BJ (cell line): ENCODE measurements around the gene CD84. TPM values are rescaled to one million over a fixed set of nuclear protein-coding genes. Genes with fewer than 3 reads are reported as not detected.

Experiments
- CTCF ChIA-PET: fragments of 350-600 bp; formaldehyde crosslinking; extraction: SDS; loops from one replicate; lab custom pipeline; 2021; ENCODE audit warnings: antibody characterized with exemption, inconsistent platforms; lab: Yijun Ruan, JAX
- POLR2A ChIA-PET: fragments of 300-600 bp; sonication (Branson Sonifier 250); formaldehyde crosslinking; extraction: SDS; loops from one replicate; lab custom pipeline; 2021; ENCODE audit warnings: antibody characterized with exemption; lab: Charles Lee
- DNase-seq: peaks from one replicate; pipeline ENCODE4 v3.0.0-alpha.2; 2011; ENCODE audit warnings: low read depth
- H3K27me3 ChIP-seq: 2 replicates; pipeline ENCODE4 v1.6.0; 2011; ENCODE audit warnings: low read length; ENCODE audit not compliant: control insufficient read depth, insufficient read depth
- H3K36me3 ChIP-seq: 2 replicates; pipeline ENCODE4 v1.5.1; 2011; ENCODE audit warnings: low read length; ENCODE audit not compliant: control insufficient read depth, insufficient read depth
- H3K4me3 ChIP-seq: 2 replicates; pipeline ENCODE4 v1.5.1; 2011; ENCODE audit warnings: low read depth, mild to moderate bottlenecking, control low read depth, low read length
- CTCF ChIP-seq: IDR thresholded peaks from 2 replicates; pipeline ENCODE4 v1.5.1; 2011; ENCODE audit warnings: low read depth, mild to moderate bottlenecking, control low read depth, inconsistent platforms, low read length, moderate library complexity; ENCODE audit not compliant: insufficient read depth
- polyA plus RNA-seq: library from polyadenylated mRNA; depleted of rRNA; stranded (reverse); fragments of >200 nt; gene quantifications from 2 replicates; pipeline ENCODE4 v1.2.3, GENCODE V29; 2011

The CD84 gene
- polyA plus RNA-seq, 1 experiment, result not detected

DNA sequence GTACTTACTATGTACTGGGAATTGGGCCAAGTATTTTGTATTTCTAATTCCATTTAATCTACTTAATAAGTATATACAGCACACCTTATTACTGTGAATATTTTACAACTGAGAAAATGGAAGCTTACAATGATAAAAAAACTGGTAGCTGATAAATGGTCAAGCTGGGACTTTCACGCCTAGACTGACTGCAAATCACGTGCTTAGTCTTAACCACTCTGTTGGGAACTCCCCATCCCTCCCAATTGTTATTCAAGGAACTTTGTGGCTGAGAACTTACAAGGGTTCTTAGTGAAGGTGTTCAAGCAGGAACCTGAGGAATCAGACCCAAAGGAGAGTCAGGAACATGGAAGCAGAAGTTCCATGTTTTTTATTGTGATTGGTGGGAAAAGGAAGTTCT lies 26.9 kb downstream of the CD84 start:
- H3K36me3 ChIP-seq, result no peaks in the 10 kb centered on the region
- no peak overlapping the region for H3K4me3 ChIP-seq
- ChIA-PET CTCF (no interaction called here), POLR2A (no interaction called here)
- no peak for DNase-seq
- no peaks in the 10 kb centered on the region for H3K27me3 ChIP-seq
- no peak for TF ChIP-seq CTCF

- Histone ChIP-seq H3K36me3 (no peaks in the 10 kb centered on the region), H3K4me3 (no peak overlapping the region), H3K27me3 (no peaks in the 10 kb centered on the region)
- CTCF ChIA-PET, result no interaction called here
- POLR2A ChIA-PET, result no interaction called here
- TF ChIP-seq CTCF, result no peak
- no peak for DNase-seq
Observed at GRCh38 chr1:160550572-160551034, 28.7 kb downstream of the CD84 start.

DNA sequence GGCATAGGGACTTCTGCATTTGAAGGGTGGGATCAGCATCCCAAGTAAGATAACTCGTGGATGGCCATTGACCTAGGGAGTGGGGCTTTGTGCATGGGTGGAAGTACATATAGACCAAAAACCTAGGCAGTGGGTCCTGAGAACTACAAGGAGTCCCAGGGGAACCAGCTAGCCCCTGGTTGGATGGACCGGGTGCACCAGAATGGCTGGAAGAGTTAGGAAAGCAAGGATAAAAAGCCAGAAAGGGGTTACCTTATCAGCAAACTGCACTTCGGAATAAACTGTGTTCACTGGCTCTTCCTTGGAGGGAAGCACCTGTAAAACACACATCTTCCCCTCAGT lies 29.7 kb downstream of the CD84 start:
- no peak for DNase-seq
- H3K27me3 ChIP-seq, result no peaks in the 10 kb centered on the region
- H3K4me3 ChIP-seq, result no peak overlapping the region
- ChIA-PET POLR2A (no interaction called here), CTCF (no interaction called here)
- no peak for TF ChIP-seq CTCF
- H3K36me3 ChIP-seq, result no peaks in the 10 kb centered on the region

DNA sequence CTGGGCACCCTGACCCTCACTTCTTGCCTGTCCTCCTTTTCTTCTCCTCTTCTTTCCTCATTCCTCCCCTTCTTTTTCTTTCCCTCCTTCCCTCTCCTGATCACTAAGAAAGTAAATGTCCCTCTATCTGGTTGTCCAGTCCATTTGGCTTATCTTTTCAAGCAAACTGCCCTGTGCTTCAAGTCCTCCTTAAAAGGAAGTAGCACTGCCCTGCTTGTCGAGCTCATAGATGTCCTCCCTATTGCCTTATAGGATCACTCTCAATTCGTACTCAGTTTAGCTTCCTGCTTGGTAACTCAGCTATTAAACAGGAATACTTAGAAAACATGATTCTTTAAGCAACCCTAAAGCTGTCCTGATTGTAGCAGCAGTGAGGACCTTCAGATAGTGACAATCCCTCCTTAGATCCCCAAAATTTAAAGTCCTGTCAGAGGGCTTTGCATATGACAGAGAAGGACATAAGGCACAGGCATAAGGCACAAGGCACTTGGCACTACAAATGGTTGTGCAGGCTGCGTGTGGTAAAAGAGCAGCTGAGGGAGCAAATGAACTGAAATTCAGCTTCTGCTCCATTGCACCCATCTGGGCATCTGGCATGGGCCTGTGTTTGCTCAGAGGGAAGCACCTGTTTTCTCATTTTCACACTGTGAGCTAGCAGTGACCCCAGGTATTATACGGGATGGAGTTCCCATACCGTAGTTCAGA lies 30.2 kb downstream of the CD84 start:
- CTCF ChIA-PET, result no interaction called here
- H3K27me3 ChIP-seq, result no peaks in the 10 kb centered on the region
- TF ChIP-seq CTCF, result no peak
- POLR2A ChIA-PET, result no interaction called here
- DNase-seq, result no peak
- no peaks in the 10 kb centered on the region for H3K36me3 ChIP-seq
- no peak overlapping the region for H3K4me3 ChIP-seq

GRCh38 chr1:160548183-160548582 lies 31.1 kb downstream of the CD84 start:
- Histone ChIP-seq H3K4me3 (no peak overlapping the region), H3K36me3 (no peaks in the 10 kb centered on the region), H3K27me3 (no peaks in the 10 kb centered on the region)
- TF ChIP-seq CTCF, result no peak
- no peak for DNase-seq
- ChIA-PET POLR2A (no interaction called here), CTCF (no interaction called here)
